ENCODE measurements around the gene KCNJ18.
"Not testable (repeated sequence)": the region's sequence is repeated elsewhere in the genome, so short reads cannot be mapped to it uniquely, and the experiment has no call there.

GRCh38 chr17:21751111-21751510 is 58.8 kb downstream of the KCNJ18 start:
- TF ChIP-seq, protein P1, sequence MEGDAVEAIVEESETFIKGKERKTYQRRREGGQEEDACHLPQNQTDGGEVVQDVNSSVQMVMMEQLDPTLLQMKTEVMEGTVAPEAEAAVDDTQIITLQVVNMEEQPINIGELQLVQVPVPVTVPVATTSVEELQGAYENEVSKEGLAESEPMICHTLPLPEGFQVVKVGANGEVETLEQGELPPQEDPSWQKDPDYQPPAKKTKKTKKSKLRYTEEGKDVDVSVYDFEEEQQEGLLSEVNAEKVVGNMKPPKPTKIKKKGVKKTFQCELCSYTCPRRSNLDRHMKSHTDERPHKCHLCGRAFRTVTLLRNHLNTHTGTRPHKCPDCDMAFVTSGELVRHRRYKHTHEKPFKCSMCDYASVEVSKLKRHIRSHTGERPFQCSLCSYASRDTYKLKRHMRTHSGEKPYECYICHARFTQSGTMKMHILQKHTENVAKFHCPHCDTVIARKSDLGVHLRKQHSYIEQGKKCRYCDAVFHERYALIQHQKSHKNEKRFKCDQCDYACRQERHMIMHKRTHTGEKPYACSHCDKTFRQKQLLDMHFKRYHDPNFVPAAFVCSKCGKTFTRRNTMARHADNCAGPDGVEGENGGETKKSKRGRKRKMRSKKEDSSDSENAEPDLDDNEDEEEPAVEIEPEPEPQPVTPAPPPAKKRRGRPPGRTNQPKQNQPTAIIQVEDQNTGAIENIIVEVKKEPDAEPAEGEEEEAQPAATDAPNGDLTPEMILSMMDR (optimal IDR thresholded peaks at IDR 0.05 in 1 of 3, IDR thresholded peaks at IDR 0.05 in 1 of 3, conservative IDR thresholded peaks at IDR 0.05 in 1 of 3; ENCODE audit: extremely low read depth in 1 of 3, insufficient read depth in 2 of 3, low read length in 3 of 3), result not testable (repeated sequence)
- not testable (repeated sequence) for TF ChIP-seq EZH2 (IDR thresholded peaks at IDR 0.05; ENCODE audit: low read length)

Data from keratinocyte (primary cell).